ENCODE measurements around the gene SLC25A25.

DNA sequence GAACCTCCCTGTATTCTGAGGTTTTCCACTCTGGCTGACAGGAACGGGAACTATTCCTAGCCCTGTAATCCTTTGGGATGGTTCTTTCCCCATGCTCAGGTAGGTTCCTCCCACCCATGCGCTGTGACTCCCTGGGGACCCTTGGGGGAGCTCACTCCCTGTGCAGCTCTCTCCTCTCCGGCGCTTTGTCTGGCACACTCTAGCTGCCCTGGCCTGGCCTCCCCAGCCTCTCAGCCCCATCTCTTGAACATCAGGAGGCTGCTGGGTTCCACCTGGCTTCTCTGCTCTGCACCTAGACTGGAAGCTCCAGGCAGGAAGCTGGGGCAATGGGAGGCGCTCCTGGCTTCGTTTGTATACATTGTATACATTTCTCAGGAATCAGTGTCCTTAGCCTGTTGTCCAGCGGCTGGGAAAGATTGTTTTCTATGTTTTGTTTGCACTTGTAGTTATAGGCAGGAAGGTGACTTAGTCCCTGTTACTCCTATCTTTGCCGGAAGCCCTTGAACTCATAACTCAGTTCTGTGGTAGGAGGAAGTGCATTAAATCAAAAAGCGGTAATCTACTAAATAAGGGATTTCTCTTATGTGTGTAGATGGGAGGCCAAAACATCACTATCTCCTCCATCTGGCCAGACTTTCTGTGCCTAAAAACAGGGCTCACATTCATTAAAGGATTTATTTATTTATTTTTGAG lies 20.4 kb downstream of the SLC25A25 start:
- TF ChIP-seq, protein P1, sequence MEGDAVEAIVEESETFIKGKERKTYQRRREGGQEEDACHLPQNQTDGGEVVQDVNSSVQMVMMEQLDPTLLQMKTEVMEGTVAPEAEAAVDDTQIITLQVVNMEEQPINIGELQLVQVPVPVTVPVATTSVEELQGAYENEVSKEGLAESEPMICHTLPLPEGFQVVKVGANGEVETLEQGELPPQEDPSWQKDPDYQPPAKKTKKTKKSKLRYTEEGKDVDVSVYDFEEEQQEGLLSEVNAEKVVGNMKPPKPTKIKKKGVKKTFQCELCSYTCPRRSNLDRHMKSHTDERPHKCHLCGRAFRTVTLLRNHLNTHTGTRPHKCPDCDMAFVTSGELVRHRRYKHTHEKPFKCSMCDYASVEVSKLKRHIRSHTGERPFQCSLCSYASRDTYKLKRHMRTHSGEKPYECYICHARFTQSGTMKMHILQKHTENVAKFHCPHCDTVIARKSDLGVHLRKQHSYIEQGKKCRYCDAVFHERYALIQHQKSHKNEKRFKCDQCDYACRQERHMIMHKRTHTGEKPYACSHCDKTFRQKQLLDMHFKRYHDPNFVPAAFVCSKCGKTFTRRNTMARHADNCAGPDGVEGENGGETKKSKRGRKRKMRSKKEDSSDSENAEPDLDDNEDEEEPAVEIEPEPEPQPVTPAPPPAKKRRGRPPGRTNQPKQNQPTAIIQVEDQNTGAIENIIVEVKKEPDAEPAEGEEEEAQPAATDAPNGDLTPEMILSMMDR (IDR thresholded peaks at IDR 0.05), result no peak
- no peak for TF ChIP-seq POLR2A (IDR thresholded peaks at IDR 0.05)

Data from right lobe of liver (tissue), 4 donors.